HL-60/S4 treated with phorbol 12-myristate 13-acetate at 8.2 ng/mL for 4 days and 3 days (cell line): Measurements from ENCODE around the gene GPR17.

Experiments used
- in situ Hi-C: fragments of 300-500 bp; cut with MboI; formaldehyde crosslinking; loops from 2 replicates; pipeline ENCODE4 v1.15.0; 2022; ENCODE audit warnings: low sequenced_read_pairs

Gene GPR17

DNA sequence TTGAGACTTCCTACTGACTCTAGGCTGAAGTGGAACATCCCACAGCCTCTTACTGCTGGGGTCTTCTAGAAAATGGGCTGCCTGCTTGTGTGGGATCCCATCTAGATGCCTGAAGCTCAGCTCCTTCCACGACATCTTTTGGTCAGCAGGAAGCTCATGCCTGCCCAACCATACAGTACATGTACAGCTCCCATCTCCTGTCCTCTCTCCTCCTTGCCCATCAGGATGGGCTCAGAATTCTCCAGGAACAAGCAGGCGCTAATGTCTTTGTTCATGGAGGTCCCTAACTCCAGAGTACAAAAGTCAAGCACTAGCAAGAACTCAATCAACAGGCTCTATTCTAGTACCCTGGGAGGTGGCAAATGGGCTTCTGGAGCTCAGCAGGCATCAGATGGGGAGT, 31.7 kb upstream of the GPR17 start:
- in situ Hi-C loops, result no loop called here

GRCh38 chr2:127614731-127615130, 31.2 kb upstream of the GPR17 start:
- in situ Hi-C loops, result no loop called here

- in situ Hi-C loops, result no loop called here
These were observed 30.3 kb upstream of the GPR17 start for GRCh38 chr2:127615511-127616166.

GRCh38 chr2:127618551-127619202, 27.3 kb upstream of the GPR17 start:
- in situ Hi-C loops, result no loop called here

DNA sequence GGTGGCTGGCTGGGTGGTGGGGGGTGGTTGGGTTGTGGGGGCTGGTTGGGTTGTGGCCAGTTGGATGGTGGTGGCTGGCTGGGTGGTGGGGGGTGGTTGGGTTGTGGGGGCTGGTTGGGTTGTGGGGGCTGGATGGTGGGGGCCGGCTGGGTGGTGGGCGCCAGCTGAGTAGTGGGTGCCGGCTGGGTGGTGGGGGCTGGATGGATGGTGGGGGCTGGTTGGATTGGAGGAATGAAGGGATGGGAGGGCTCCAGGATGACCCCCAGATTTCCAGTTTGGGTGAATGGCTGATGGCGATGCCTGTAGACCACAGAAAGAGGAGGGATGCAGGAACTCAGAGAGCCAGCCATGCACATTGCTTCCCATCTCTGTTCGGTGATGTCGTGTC, 26.8 kb upstream of the GPR17 start:
- in situ Hi-C loops, result no loop called here

DNA sequence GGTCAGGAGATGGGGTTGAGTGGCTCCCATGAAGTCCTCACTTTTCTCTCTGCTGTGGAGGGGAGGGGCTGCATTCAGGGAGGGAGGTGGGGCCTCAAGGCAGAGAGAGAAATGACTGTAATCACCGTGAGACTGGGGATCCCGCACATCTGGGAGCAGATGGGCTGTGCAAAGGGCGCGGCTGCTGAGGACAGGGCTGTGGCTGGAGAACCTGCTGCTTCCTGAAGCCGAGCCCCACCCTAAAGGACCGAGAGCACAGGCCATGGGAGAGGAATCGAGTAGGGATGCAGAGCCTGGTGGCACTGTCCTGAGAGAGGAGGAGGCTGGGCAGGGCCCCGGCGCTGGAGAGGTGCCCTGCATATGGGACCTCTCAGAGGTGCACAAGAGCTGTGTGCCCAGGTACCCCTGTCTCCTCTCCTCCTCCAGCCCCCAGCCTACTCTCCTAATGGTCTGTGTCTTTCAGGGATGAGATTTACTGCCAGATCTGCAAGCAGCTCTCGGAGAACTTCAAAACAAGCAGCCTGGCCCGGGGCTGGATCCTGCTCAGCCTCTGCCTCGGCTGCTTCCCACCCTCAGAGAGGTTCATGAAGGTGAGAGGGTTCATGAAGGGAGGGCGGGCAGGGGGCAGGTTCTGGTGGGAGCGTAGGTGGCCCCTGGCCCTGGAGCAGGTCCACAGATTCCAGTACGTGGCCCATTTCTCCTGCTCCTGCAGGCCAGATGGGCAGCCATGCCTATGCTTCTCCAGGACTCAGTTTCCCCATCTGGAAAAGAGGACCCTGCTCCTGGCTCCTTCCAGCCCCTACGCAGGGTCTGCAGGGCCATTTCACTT, 25.9 kb upstream of the GPR17 start:
- in situ Hi-C loops, result no loop called here

DNA sequence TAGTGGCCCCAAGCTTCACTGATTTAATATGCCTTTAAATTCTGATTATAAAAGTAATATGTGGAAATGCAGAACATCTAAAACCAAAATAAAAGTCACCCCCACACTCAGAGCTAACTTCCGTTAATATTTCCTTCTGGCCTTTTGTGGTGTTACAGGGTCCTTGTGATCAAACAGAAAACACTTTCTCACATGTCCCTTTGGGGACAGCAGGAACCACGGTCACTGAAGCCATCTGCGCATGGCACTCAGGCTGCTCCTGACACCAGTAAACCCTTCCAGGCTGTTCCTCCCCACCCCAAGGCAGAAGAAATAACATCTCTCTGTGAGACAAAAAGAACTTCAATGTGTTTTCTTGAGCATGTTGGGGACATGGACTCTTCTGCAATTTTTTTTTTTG, 25.1 kb upstream of the GPR17 start:
- in situ Hi-C loops, result no loop called here

- in situ Hi-C loops, result no loop called here
These were observed 23.9 kb upstream of the GPR17 start for GRCh38 chr2:127621981-127622431.

GRCh38 chr2:127622561-127623387, 23.2 kb upstream of the GPR17 start:
- in situ Hi-C loops, result no loop called here

GRCh38 chr2:127623388-127624319, 22.3 kb upstream of the GPR17 start:
- in situ Hi-C loops, result no loop called here

- in situ Hi-C loops, result no loop called here
These were observed 21.6 kb upstream of the GPR17 start for GRCh38 chr2:127624320-127624755.

DNA sequence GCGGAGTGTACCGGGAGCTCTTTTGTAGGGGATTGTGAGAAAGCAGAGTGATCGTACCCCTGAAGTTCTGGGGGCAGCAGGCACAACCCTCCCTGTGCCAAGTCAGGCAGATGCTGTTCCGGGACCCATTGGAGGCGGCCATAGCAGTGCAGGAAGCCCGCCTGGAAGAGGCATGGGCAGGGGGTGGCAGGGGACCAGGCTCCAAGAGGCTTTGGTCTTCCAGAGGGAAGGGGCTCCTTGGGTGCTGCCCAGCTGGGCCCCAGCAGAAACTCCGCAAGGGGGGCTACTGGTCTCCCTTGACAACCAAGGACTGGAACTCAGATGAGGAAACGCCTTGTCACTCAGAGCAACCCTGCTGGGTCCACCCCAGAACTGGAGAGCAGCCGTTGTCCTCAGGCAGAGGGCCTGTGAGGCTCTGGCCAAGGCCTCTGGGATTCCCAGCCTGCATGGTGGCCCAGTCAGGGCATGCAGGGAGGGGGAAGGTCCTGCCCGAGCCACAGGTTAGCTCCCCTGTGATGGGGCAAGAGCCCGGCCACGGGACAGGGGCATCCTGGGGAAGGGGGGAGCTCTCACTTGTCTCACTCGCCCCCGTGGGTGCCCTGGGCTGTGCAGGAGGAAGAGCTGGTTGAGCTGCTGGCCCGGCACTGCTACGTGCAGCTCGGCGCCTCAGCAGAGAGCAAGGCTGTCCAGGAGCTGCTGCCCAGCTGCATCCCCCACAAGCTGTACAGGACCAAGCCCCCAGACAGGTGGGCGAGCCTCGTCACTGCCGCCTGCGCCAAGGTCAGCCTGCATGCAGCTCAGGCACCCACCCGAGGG, 21.0 kb upstream of the GPR17 start:
- in situ Hi-C loops, result no loop called here

- in situ Hi-C loops, result no loop called here
These were observed 20.4 kb upstream of the GPR17 start for GRCh38 chr2:127625572-127625951.

GRCh38 chr2:127626175-127626574, 19.8 kb upstream of the GPR17 start:
- in situ Hi-C loops, result no loop called here

GRCh38 chr2:127626917-127627739, 18.8 kb upstream of the GPR17 start:
- in situ Hi-C loops, result no loop called here

GRCh38 chr2:127627740-127628571, 18.0 kb upstream of the GPR17 start:
- in situ Hi-C loops, result no loop called here
